IMR-90 (cell line): ENCODE data around the gene PBXIP1. TPM values are rescaled to one million over a fixed set of nuclear protein-coding genes. Genes with fewer than 3 reads are reported as not detected.

Experiments used
- ATAC-seq: fragments of 200-7000 bp; cut with Tn5 transposase; 2 replicates; pipeline ENCODE4 v1.9.1; 2020; ENCODE audit warnings: low read depth, mild to moderate bottlenecking, moderate library complexity
- BruUV-seq: library from RNA; stranded (reverse); fragments of 400-500 nt; replicated peaks from 2 replicates; lab custom pipeline; 2021; lab: Mats Ljungman, UMichigan
- CTCF ChIA-PET: fragments of 300-600 bp; formaldehyde crosslinking; extraction: SDS; loops from one replicate; lab custom pipeline; 2021; ENCODE audit warnings: antibody characterized with exemption; lab: Yijun Ruan, JAX
- POLR2A ChIA-PET: fragments of 300-600 bp; sonication (Branson Sonifier 250); formaldehyde crosslinking; loops from one replicate; lab custom pipeline; 2022; ENCODE audit warnings: antibody characterized with exemption; ENCODE audit not compliant: unreplicated experiment; lab: Charles Lee
- DNase-seq: peaks from one replicate; pipeline ENCODE4 v3.0.0; 2013
- H2AFZ ChIP-seq: replicated peaks from 2 replicates; pipeline ENCODE3; 2013; ENCODE audit warnings: low read length, mild to moderate bottlenecking; ENCODE audit not compliant: poor library complexity
- H2AK5ac ChIP-seq: 2 replicates; pipeline ENCODE4 v1.6.1; 2013; ENCODE audit warnings: low read depth, low read length, inconsistent platforms
- H2AK9ac ChIP-seq: replicated peaks from 2 replicates; pipeline ENCODE3; 2013; ENCODE audit warnings: mild to moderate bottlenecking, low read depth, low read length, moderate library complexity; ENCODE audit not compliant: poor library complexity
- H2BK120ac ChIP-seq: 2 replicates; pipeline ENCODE4 v1.6.1; 2013; ENCODE audit warnings: low read depth, low read length, inconsistent platforms
- H2BK15ac ChIP-seq: 3 replicates; pipeline ENCODE4 v1.6.1; 2013; ENCODE audit warnings: low read depth, low read length, inconsistent platforms
- H2BK20ac ChIP-seq: 2 replicates; pipeline ENCODE4 v1.6.1; 2013; ENCODE audit warnings: low read depth, mild to moderate bottlenecking, inconsistent platforms, low read length, moderate library complexity
- H2BK5ac ChIP-seq: 2 replicates; pipeline ENCODE4 v1.6.1; 2013; ENCODE audit warnings: mild to moderate bottlenecking, low read depth, low read length, inconsistent platforms; ENCODE audit not compliant: poor library complexity, severe bottlenecking
- H3K14ac ChIP-seq: replicated peaks from 2 replicates; pipeline ENCODE4 v1.6.1; 2013; ENCODE audit warnings: low read depth, low read length, inconsistent platforms
- H3K18ac ChIP-seq: 2 replicates; pipeline ENCODE4 v1.6.1; 2013; ENCODE audit warnings: low read depth, low read length, control low read depth
- H3K23ac ChIP-seq: 2 replicates; pipeline ENCODE4 v1.6.1; 2013; ENCODE audit warnings: low read depth, low read length, inconsistent platforms
- H3K27ac ChIP-seq: 2 replicates; pipeline ENCODE4 v1.5.1; 2013; ENCODE audit warnings: mild to moderate bottlenecking, control low read depth, low read length; ENCODE audit not compliant: insufficient read depth
- H3K27me3 ChIP-seq: 2 replicates; pipeline ENCODE4 v1.6.1; 2013; ENCODE audit warnings: low read length; ENCODE audit not compliant: control insufficient read depth, insufficient read depth
- H3K36me3 ChIP-seq: 2 replicates; pipeline ENCODE4 v1.6.1; 2013; ENCODE audit warnings: low read length, mixed read lengths; ENCODE audit not compliant: control insufficient read depth, insufficient read depth
- H3K4ac ChIP-seq: 2 replicates; pipeline ENCODE4 v1.6.1; 2013; ENCODE audit warnings: low read depth, low read length, inconsistent platforms
- H3K4me1 ChIP-seq: 2 replicates; pipeline ENCODE4 v1.6.1; 2013; ENCODE audit warnings: low read length, mixed read lengths; ENCODE audit not compliant: control insufficient read depth, insufficient read depth
- H3K4me2 ChIP-seq: 2 replicates; pipeline ENCODE4 v1.6.1; 2013; ENCODE audit warnings: low read depth, mild to moderate bottlenecking, control low read depth, low read length, moderate library complexity
- H3K4me3 ChIP-seq: 2 replicates; pipeline ENCODE4 v1.5.1; 2013; ENCODE audit warnings: low read depth, mild to moderate bottlenecking, control low read depth, low read length, moderate library complexity; ENCODE audit not compliant: insufficient read depth
- H3K56ac ChIP-seq: 2 replicates; pipeline ENCODE4 v1.6.1; 2013; ENCODE audit warnings: low read length, inconsistent platforms; ENCODE audit not compliant: insufficient read depth; ENCODE audit errors: extremely low read depth
- H3K79me1 ChIP-seq, 2 experiments: 2 replicates each; pipeline ENCODE4 v1.6.1; 2013; ENCODE audit warnings: low read length in 2 of 2, inconsistent platforms in 1 of 2, low read depth in 1 of 2
- H3K9ac ChIP-seq: 2 replicates; pipeline ENCODE4 v1.6.1; 2013; ENCODE audit warnings: low read depth, low read length, control low read depth
- H3K9me1 ChIP-seq: 2 replicates; pipeline ENCODE4 v1.6.1; 2013; ENCODE audit warnings: low read length, inconsistent platforms; ENCODE audit not compliant: insufficient read depth
- H3K9me3 ChIP-seq: 2 replicates; pipeline ENCODE4 v1.6.1; 2013; ENCODE audit warnings: low read length; ENCODE audit not compliant: control insufficient read depth, insufficient read depth
- H4K20me1 ChIP-seq: 2 replicates; pipeline ENCODE4 v1.6.1; 2013; ENCODE audit warnings: low read length, inconsistent platforms; ENCODE audit not compliant: insufficient read depth
- H4K5ac ChIP-seq: 2 replicates; pipeline ENCODE4 v1.6.1; 2013; ENCODE audit warnings: mild to moderate bottlenecking, low read depth, low read length, control low read depth
- H4K8ac ChIP-seq, 2 experiments: 2 replicates each; pipeline ENCODE4 v1.6.1; 2013; ENCODE audit warnings: low read depth in 2 of 2, low read length in 2 of 2, control low read depth in 1 of 2, inconsistent platforms in 1 of 2
- H4K91ac ChIP-seq: 2 replicates; pipeline ENCODE4 v1.6.1; 2013; ENCODE audit warnings: low read depth, low read length, inconsistent platforms; ENCODE audit not compliant: insufficient read depth
- BHLHE40 ChIP-seq: fragments of 150-350 bp; IDR thresholded peaks from 2 replicates; pipeline ENCODE4 v1.6.1; 2016; ENCODE audit warnings: mild to moderate bottlenecking, low read depth, low read length
- CEBPB ChIP-seq: IDR thresholded peaks from 2 replicates; pipeline ENCODE4 v1.6.1; 2012; ENCODE audit warnings: low read depth, low read length, improper control_type of control experiment
- CHD1 ChIP-seq: IDR thresholded peaks from 2 replicates; pipeline ENCODE4 v1.6.1; 2012; ENCODE audit warnings: low read depth, low read length, improper control_type of control experiment
- FOS ChIP-seq: fragments of 150-350 bp; IDR thresholded peaks from 2 replicates; pipeline ENCODE4 v1.6.1; 2016; ENCODE audit warnings: low read depth, low read length
- MAFK ChIP-seq: IDR thresholded peaks from 2 replicates; pipeline ENCODE4 v1.6.1; 2012; ENCODE audit warnings: low read depth, low read length, improper control_type of control experiment
- MAZ ChIP-seq: IDR thresholded peaks from 2 replicates; pipeline ENCODE4 v1.6.1; 2012; ENCODE audit warnings: low read depth, mild to moderate bottlenecking, low read length, improper control_type of control experiment, moderate library complexity, borderline replicate concordance
- MXI1 ChIP-seq: IDR thresholded peaks from 2 replicates; pipeline ENCODE4 v1.6.1; 2012; ENCODE audit warnings: low read depth, mild to moderate bottlenecking, low read length, moderate library complexity, borderline replicate concordance
- NFE2L2 ChIP-seq: fragments of 150-350 bp; IDR thresholded peaks from 2 replicates; pipeline ENCODE4 v1.6.1; 2016; ENCODE audit warnings: low read depth, mild to moderate bottlenecking, low read length
- POLR2A ChIP-seq: IDR thresholded peaks from 2 replicates; pipeline ENCODE4 v1.6.1; 2012; ENCODE audit warnings: mild to moderate bottlenecking, low read depth, low read length
- RCOR1 ChIP-seq: IDR thresholded peaks from 2 replicates; pipeline ENCODE4 v1.6.1; 2012; ENCODE audit warnings: mild to moderate bottlenecking, low read length, improper control_type of control experiment; ENCODE audit not compliant: insufficient replicate concordance
- RFX5 ChIP-seq: IDR thresholded peaks from 2 replicates; pipeline ENCODE4 v1.8.0; 2012; ENCODE audit warnings: low read depth, mild to moderate bottlenecking, low read length, moderate library complexity
- SMC3 ChIP-seq: fragments of 150-350 bp; IDR thresholded peaks from 2 replicates; pipeline ENCODE4 v1.6.1; 2016; ENCODE audit warnings: low read depth, mild to moderate bottlenecking, antibody characterized with exemption, low read length, moderate library complexity
- WGBS, 2 experiments: methylation state at CpG; one replicate each; pipeline versions ENCODE4 v1.1.5 to v1.1.7; 2013; ENCODE audit warnings: missing lambda C conversion rate in 2 of 2; ENCODE audit not compliant: insufficient read length in 1 of 2; ENCODE audit errors: extremely low coverage in 2 of 2; 5-methylcytosine and 5-hydroxymethylcytosine counted together
- dilution Hi-C: fragments of 300-500 bp; cut with HindIII; formaldehyde crosslinking; loops from one replicate; pipeline ENCODE4 v1.14.3; 2018; ENCODE audit warnings: low sequenced_read_pairs; ENCODE audit not compliant: unreplicated experiment
- in situ Hi-C: fragments of 300-500 bp; cut with MboI; formaldehyde crosslinking; loops from 3 replicates; pipeline ENCODE4 v1.14.3; 2019; ENCODE audit warnings: low sequenced_read_pairs, inconsistent platforms, mixed read lengths
- intact Hi-C: fragments of 100-400 bp; cut with micrococcal nuclease; formaldehyde crosslinking; loops from 2 replicates; pipeline ENCODE4 v1.10.0; 2022
- polyA plus RNA-seq, 3 experiments: library from polyadenylated mRNA; depleted of rRNA; stranded (reverse); fragments of >200 nt; gene quantifications; 2 replicates each; pipeline ENCODE4 v1.2.3, GENCODE V29; 2012; ENCODE audit warnings: low replicate concordance in 1 of 3
- total RNA-seq: library from RNA; depleted of rRNA; stranded (reverse); fragments of >200 nt; gene quantifications from 2 replicates; pipeline ENCODE4 v1.2.3, GENCODE V29; 2012
- TF ChIP-seq, protein P1 (sequence below): fragments of 150-350 bp; IDR thresholded peaks from 2 replicates; pipeline ENCODE4 v1.6.1; 2017; ENCODE audit warnings: mild to moderate bottlenecking, antibody characterized with exemption, low read length, low read depth
- TF ChIP-seq, protein P2 (sequence below): conservative IDR thresholded peaks from 2 replicates; pipeline ENCODE4 v1.5.1; 2012; ENCODE audit warnings: mild to moderate bottlenecking, low read depth, low read length, improper control_type of control experiment

The PBXIP1 gene
- total and polyA plus RNA-seq, 2 of the 4 experiments (the other 2 are of a cell fraction) = 28.3 to 44.2 TPM

DNA sequence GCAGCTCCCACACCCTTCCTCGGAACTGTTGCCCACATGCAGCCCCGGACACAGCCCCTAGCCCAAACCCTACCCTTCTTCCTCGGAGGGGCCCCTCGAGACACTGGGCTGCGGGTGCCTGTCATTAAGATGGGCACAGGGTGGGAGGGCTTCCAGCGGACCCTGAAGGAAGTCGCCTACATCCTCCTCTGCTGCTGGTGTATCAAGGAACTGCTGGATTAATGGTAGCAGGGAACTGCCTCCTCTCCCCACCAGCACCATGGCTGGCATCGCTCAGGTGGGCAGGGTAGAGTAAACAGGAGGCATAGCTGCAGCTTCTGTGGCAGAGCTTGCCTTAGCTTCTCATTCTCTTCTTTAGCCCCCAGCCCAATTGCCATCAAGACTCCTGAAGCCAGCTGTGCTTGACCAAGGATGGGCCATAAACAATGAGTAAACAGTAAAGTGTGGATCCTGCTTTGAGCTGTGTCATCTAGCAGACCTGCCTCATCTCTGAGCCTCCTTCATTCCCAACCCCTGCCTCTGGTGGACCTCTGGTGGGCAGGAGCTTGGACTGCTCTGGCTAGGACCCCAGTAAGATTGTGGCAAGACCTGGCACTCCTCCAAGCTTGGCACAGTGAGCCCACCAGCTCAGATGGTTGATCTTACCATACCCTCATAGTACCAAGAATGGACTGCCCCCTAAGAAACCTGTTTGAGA is 37.8 kb upstream of the PBXIP1 start, which contains the start of gene LENEP:
Gene LENEP (plus strand): TSS at position 15 of the 697 bp plus-strand sequence. CDS start 22 bp downstream, at position 37.
- dilution Hi-C loops (no loop called here), in situ Hi-C loops (no loop called here), intact Hi-C loops (no loop called here)
- Histone ChIP-seq H3K9ac (no peak within 1 kb of the TSS), H3K4ac (peak within 1 kb of the TSS; percentile 72), H3K36me3 (peaks cover 16% of the 10 kb centered on the region), H3K14ac (no peak within 1 kb of the TSS), H3K18ac (no peak within 1 kb of the TSS), H3K27ac (peak within 1 kb of the TSS; percentile 4; the same call in 1 of the 2 replicates), H3K56ac (no peak within 1 kb of the TSS), H3K9me1 (peaks cover 7% of the 10 kb centered on the region), H4K20me1 (peaks cover 8% of the 10 kb centered on the region; the same call in 1 of the 2 replicates), H3K27me3 (no peaks in the 10 kb centered on the region), H4K8ac (peak within 1 kb of the TSS in 1 of 2 experiments; percentile 40; a peak in 2 of 4 replicates), H2BK5ac (no peak within 1 kb of the TSS), H2AK5ac (peak within 1 kb of the TSS; percentile 35), H4K91ac (no peak within 1 kb of the TSS), H2BK120ac (no peak within 1 kb of the TSS), H3K23ac (no peak within 1 kb of the TSS), H2AFZ (peak within 1 kb of the TSS; percentile 39), H3K9me3 (no peaks in the 10 kb centered on the region), H2AK9ac (peak within 1 kb of the TSS; percentile 91), H3K4me3 (no peak within 1 kb of the TSS), H4K5ac (peak within 1 kb of the TSS; percentile 10; the same call in 1 of the 2 replicates), H3K4me2 (no peak within 1 kb of the TSS), H2BK15ac (no peak within 1 kb of the TSS), H3K79me1 (peaks cover 12 to 23% of the 10 kb centered on the region in 2 experiments), H3K4me1 (peaks cover 4% of the 10 kb centered on the region; the same call in 1 of the 2 replicates), H2BK20ac (0 out of 2 replicates have a peak within 1 kb of the TSS, but pooled peaks have one; percentile 8)
- CTCF ChIA-PET = interaction anchor here (1.1 to 1.3 kb wide), 2 partner anchors 20 to 24 kb away, joined by 4 read pairs; no protein-coding TSS in a partner anchor
- WGBS, 2 experiments = no CpG with 5 or more reads among the region's 8 CpGs
- POLR2A ChIA-PET = interaction anchor here (1.0 kb wide), 1 partner anchor 20 kb away, joined by 3 read pairs; no protein-coding TSS in a partner anchor
- DNase-seq (no peak), ATAC-seq (no peak)
- BruUV-seq = no TSS peak
- TF ChIP-seq MAZ (no peak), BHLHE40 (no peak), POLR2A (no peak), FOS (no peak), SMC3 (no peak), RCOR1 (no peak), CHD1 (no peak), RFX5 (no peak), NFE2L2 (no peak), MXI1 (no peak), MAFK (no peak), CEBPB (no peak)
- TF ChIP-seq, protein P1, sequence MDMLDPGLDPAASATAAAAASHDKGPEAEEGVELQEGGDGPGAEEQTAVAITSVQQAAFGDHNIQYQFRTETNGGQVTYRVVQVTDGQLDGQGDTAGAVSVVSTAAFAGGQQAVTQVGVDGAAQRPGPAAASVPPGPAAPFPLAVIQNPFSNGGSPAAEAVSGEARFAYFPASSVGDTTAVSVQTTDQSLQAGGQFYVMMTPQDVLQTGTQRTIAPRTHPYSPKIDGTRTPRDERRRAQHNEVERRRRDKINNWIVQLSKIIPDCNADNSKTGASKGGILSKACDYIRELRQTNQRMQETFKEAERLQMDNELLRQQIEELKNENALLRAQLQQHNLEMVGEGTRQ = no peak
- TF ChIP-seq, protein P2, sequence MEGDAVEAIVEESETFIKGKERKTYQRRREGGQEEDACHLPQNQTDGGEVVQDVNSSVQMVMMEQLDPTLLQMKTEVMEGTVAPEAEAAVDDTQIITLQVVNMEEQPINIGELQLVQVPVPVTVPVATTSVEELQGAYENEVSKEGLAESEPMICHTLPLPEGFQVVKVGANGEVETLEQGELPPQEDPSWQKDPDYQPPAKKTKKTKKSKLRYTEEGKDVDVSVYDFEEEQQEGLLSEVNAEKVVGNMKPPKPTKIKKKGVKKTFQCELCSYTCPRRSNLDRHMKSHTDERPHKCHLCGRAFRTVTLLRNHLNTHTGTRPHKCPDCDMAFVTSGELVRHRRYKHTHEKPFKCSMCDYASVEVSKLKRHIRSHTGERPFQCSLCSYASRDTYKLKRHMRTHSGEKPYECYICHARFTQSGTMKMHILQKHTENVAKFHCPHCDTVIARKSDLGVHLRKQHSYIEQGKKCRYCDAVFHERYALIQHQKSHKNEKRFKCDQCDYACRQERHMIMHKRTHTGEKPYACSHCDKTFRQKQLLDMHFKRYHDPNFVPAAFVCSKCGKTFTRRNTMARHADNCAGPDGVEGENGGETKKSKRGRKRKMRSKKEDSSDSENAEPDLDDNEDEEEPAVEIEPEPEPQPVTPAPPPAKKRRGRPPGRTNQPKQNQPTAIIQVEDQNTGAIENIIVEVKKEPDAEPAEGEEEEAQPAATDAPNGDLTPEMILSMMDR = no peak
